ENCODE data around the gene PCDHGB3. TPM values are rescaled to one million over a fixed set of nuclear protein-coding genes. Genes with fewer than 3 reads are reported as not detected.

The PCDHGB3 gene
- total and polyA plus RNA-seq, 2 donors (not counting 1 experiment from before 2014, with no cell fraction given) = 2.9 to 5.8 TPM

GRCh38 chr5:141359790-141360426, 10.1 kb upstream of the PCDHGB3 start, which contains the start of gene PCDHGB2:
TSS of gene PCDHGB2 (plus strand) at chr5:141359994. CDS start at chr5:141360136, 142 bp downstream.
- Histone ChIP-seq H3K9ac (ENCODE audit: insufficient read depth, low read length) (no peak within 1 kb of the TSS), H3K79me2 (ENCODE audit: control insufficient read depth, insufficient read depth, low read length) (no peaks in the 10 kb centered on the region), H3K4me2 (ENCODE audit: extremely low read depth, insufficient read depth, low read length) (no peak within 1 kb of the TSS), H3K27me3 (ENCODE audit: control insufficient read depth, insufficient read depth, low read length) (peaks cover 21% of the 10 kb centered on the region), H4K20me1 (ENCODE audit: control insufficient read depth, extremely low read depth, insufficient read depth, low read length) (no peaks in the 10 kb centered on the region), H3K4me1 (ENCODE audit: control insufficient read depth, extremely low read depth, insufficient read depth, low read length) (no peaks in the 10 kb centered on the region), H3K36me3 (ENCODE audit: control insufficient read depth, insufficient read depth, low read length) (no peaks in the 10 kb centered on the region), H2AFZ (ENCODE audit: low read length) (no peak within 1 kb of the TSS), H3K9me3 (ENCODE audit: control insufficient read depth, insufficient read depth, low read depth, low read length) (peaks cover 3% of the 10 kb centered on the region), H3K27ac (ENCODE audit: insufficient read depth, low read length) (no peak within 1 kb of the TSS), H3K4me3 (replicated peaks in 1 of 4; ENCODE audit: control extremely low read depth in 1 of 4, insufficient read depth in 1 of 4, low read depth in 3 of 4, low read length in 4 of 4) (peak within 1 kb of the TSS; percentile 20 to 58 (median 40))
- DNase-seq (ENCODE audit: low read depth in 2 of 2) = peak; percentile 43 to 65
- TF ChIP-seq CTCF (conservative IDR thresholded peaks at IDR 0.05 in 1 of 2, IDR thresholded peaks at IDR 0.05 in 1 of 2; ENCODE audit: low read depth in 1 of 2, low read length in 2 of 2) (peak; percentile 48 to 61), EZH2 (IDR thresholded peaks at IDR 0.05; ENCODE audit: low read length, missing control alignments) (no peak)

- peak overlapping the region in 1 of 4 experiments; percentile 58 for H3K4me3 ChIP-seq (replicated peaks in 1 of 4; ENCODE audit: control extremely low read depth in 1 of 4, insufficient read depth in 1 of 4, low read depth in 3 of 4, low read length in 4 of 4)
- H3K36me3 ChIP-seq (ENCODE audit: control insufficient read depth, insufficient read depth, low read length) = no peaks in the 10 kb centered on the region
- no peak overlapping the region for H3K27ac ChIP-seq (ENCODE audit: insufficient read depth, low read length)
- H3K9ac ChIP-seq (ENCODE audit: insufficient read depth, low read length) = no peak overlapping the region
- no peak overlapping the region for H3K4me2 ChIP-seq (ENCODE audit: extremely low read depth, insufficient read depth, low read length)
- H4K20me1 ChIP-seq (ENCODE audit: control insufficient read depth, extremely low read depth, insufficient read depth, low read length) = no peaks in the 10 kb centered on the region
- no peaks in the 10 kb centered on the region for H3K79me2 ChIP-seq (ENCODE audit: control insufficient read depth, insufficient read depth, low read length)
- no peak for DNase-seq (ENCODE audit: low read depth in 2 of 2)
- peaks cover 29% of the 10 kb centered on the region for H3K27me3 ChIP-seq (ENCODE audit: control insufficient read depth, insufficient read depth, low read length)
- no peak for TF ChIP-seq CTCF (conservative IDR thresholded peaks at IDR 0.05 in 1 of 2, IDR thresholded peaks at IDR 0.05 in 1 of 2; ENCODE audit: low read depth in 1 of 2, low read length in 2 of 2)
- no peak for TF ChIP-seq EZH2 (IDR thresholded peaks at IDR 0.05; ENCODE audit: low read length, missing control alignments)
- peaks cover 5% of the 10 kb centered on the region for H3K9me3 ChIP-seq (ENCODE audit: control insufficient read depth, insufficient read depth, low read depth, low read length)
- H3K4me1 ChIP-seq (ENCODE audit: control insufficient read depth, extremely low read depth, insufficient read depth, low read length) = no peaks in the 10 kb centered on the region
- H2AFZ ChIP-seq (ENCODE audit: low read length) = no peak overlapping the region
Measured at GRCh38 chr5:141360685-141361084, 9.4 kb upstream of the PCDHGB3 start.

- H3K4me1 ChIP-seq (ENCODE audit: control insufficient read depth, extremely low read depth, insufficient read depth, low read length) = no peaks in the 10 kb centered on the region
- no peaks in the 10 kb centered on the region for H3K79me2 ChIP-seq (ENCODE audit: control insufficient read depth, insufficient read depth, low read length)
- no peak for DNase-seq (ENCODE audit: low read depth in 2 of 2)
- H3K9me3 ChIP-seq (ENCODE audit: control insufficient read depth, insufficient read depth, low read depth, low read length) = peaks cover 5% of the 10 kb centered on the region
- H3K4me2 ChIP-seq (ENCODE audit: extremely low read depth, insufficient read depth, low read length) = no peak overlapping the region
- no peak overlapping the region for H2AFZ ChIP-seq (ENCODE audit: low read length)
- TF ChIP-seq EZH2 (IDR thresholded peaks at IDR 0.05; ENCODE audit: low read length, missing control alignments) = no peak
- TF ChIP-seq CTCF (conservative IDR thresholded peaks at IDR 0.05 in 1 of 2, IDR thresholded peaks at IDR 0.05 in 1 of 2; ENCODE audit: low read depth in 1 of 2, low read length in 2 of 2) = no peak
- no peak overlapping the region for H3K9ac ChIP-seq (ENCODE audit: insufficient read depth, low read length)
- H3K27me3 ChIP-seq (ENCODE audit: control insufficient read depth, insufficient read depth, low read length) = peaks cover 32% of the 10 kb centered on the region
- H3K36me3 ChIP-seq (ENCODE audit: control insufficient read depth, insufficient read depth, low read length) = no peaks in the 10 kb centered on the region
- no peak overlapping the region for H3K27ac ChIP-seq (ENCODE audit: insufficient read depth, low read length)
- no peak overlapping the region for H3K4me3 ChIP-seq (replicated peaks in 1 of 4; ENCODE audit: control extremely low read depth in 1 of 4, insufficient read depth in 1 of 4, low read depth in 3 of 4, low read length in 4 of 4)
- H4K20me1 ChIP-seq (ENCODE audit: control insufficient read depth, extremely low read depth, insufficient read depth, low read length) = no peaks in the 10 kb centered on the region
Measured at GRCh38 chr5:141362719-141363118, 7.3 kb upstream of the PCDHGB3 start.

Data from fibroblast of lung (primary cell).